ENCODE measurements around the gene PTK6. TPM values are rescaled to one million over a fixed set of nuclear protein-coding genes. Genes with fewer than 3 reads are reported as not detected.
A peak's percentile ranks its signal among the peaks of the same experiment; 100 is the strongest.

PTK6 gene
- total RNA-seq, 1 donor from 2014 or later = 0.49 TPM

DNA sequence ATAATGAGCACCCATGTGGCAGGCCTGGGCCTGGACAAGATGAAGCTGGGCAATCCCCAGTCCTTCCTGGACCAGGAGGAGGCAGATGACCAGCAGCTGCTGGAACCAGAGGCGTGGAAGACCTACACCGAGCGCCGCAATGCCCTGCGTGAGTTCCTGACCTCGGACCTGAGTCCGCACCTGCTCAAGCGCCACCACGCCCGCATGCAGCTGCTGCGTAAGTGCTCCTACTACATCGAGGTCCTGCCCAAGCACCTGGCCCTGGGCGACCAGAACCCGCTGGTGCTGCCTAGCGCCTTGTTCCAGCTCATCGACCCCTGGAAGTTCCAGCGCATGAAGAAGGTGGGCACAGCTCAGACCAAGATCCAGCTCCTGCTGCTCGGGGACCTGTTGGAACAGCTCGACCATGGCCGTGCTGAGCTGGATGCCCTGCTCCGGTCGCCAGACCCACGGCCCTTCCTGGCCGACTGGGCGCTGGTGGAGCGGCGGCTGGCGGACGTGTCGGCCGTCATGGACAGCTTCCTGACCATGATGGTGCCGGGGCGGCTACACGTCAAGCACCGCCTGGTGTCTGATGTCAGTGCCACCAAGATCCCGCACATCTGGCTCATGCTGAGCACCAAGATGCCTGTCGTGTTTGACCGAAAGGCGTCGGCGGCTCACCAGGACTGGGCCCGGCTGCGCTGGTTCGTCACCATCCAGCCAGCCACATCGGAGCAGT, 18.6 kb upstream of the PTK6 start:
- no peaks in the 10 kb centered on the region for H3K9me3 Mint-ChIP-seq
- no peak overlapping the region for H3K4me3 Mint-ChIP-seq
- no peaks in the 10 kb centered on the region for H3K27me3 Mint-ChIP-seq
- peaks cover 15% of the 10 kb centered on the region for H3K36me3 Mint-ChIP-seq (ENCODE audit: low read depth)
- TF ChIP-seq, protein P1, sequence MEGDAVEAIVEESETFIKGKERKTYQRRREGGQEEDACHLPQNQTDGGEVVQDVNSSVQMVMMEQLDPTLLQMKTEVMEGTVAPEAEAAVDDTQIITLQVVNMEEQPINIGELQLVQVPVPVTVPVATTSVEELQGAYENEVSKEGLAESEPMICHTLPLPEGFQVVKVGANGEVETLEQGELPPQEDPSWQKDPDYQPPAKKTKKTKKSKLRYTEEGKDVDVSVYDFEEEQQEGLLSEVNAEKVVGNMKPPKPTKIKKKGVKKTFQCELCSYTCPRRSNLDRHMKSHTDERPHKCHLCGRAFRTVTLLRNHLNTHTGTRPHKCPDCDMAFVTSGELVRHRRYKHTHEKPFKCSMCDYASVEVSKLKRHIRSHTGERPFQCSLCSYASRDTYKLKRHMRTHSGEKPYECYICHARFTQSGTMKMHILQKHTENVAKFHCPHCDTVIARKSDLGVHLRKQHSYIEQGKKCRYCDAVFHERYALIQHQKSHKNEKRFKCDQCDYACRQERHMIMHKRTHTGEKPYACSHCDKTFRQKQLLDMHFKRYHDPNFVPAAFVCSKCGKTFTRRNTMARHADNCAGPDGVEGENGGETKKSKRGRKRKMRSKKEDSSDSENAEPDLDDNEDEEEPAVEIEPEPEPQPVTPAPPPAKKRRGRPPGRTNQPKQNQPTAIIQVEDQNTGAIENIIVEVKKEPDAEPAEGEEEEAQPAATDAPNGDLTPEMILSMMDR (IDR thresholded peaks at IDR 0.05) = no peak
- ChIA-PET POLR2A (interaction anchor here (0.9 to 1.4 kb wide), 2 partner anchors 9 to 11 kb away, joined by 5 read pairs; no protein-coding TSS in a partner anchor), CTCF (no interaction called here)
- ATAC-seq (ENCODE audit: low read depth) (no peak), DNase-seq (no peak)
- H3K27ac Mint-ChIP-seq = no peak overlapping the region
- H3K4me1 Mint-ChIP-seq = peaks cover 38% of the 10 kb centered on the region
- intact Hi-C loops (cut with micrococcal nuclease) = no loop called here

GRCh38 chr20:63554361-63555278, 17.4 kb upstream of the PTK6 start:
- TF ChIP-seq, protein P1 (IDR thresholded peaks at IDR 0.05) = no peak
- peaks cover 8% of the 10 kb centered on the region for H3K36me3 Mint-ChIP-seq (ENCODE audit: low read depth)
- H3K27ac Mint-ChIP-seq = peak overlapping the region; percentile 83
- H3K27me3 Mint-ChIP-seq = no peaks in the 10 kb centered on the region
- intact Hi-C loops (cut with micrococcal nuclease) = loop anchor here (1.0 to 5.0 kb wide), 4 partner anchors 13 to 403 kb away; partner anchors contain the start of genes HELZ2, LIME1, SLC2A4RG and UCKL1
- H3K9me3 Mint-ChIP-seq = no peaks in the 10 kb centered on the region
- peak; percentile 9 for ATAC-seq (ENCODE audit: low read depth)
- H3K4me3 Mint-ChIP-seq = peak overlapping the region; percentile 84
- peaks cover 41% of the 10 kb centered on the region for H3K4me1 Mint-ChIP-seq
- CTCF ChIA-PET = interaction anchor here (0.7 kb wide), 1 partner anchor 17 kb away, joined by 3 read pairs; the partner anchor contains the start of gene PTK6
- POLR2A ChIA-PET = interaction anchor here (1.0 to 4.6 kb wide), 12 partner anchors 8 to 153 kb away, joined by 3 to 42 read pairs (median 6); partner anchors contain the start of genes ARFRP1, HELZ2, PTK6 and TNFRSF6B
- peak; percentile 59 for DNase-seq

DNA sequence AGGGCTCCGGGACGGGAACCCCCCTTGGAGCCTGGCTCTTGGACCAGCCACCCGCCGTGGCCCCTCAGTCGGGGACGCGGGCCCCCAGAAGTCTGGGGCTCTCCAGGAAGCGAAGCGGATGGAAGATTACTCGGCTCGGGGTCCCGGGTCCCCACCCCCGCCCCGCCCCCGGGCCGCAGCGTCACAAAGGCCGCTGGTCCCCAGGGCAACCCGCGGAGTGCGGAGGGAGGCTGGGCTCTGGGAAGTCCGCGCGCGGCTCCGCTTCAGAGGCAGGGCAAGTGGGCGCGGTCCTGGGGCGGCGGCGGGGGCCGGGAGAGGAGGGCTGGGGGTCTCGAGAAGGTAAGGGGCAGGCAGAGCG, 16.7 kb upstream of the PTK6 start, which contains the start of gene FNDC11:
Gene FNDC11, plus strand, starts transcription at position 227 of the 358 bp plus-strand sequence. CDS start 1,505 bp downstream, outside the sequence.
- ATAC-seq (ENCODE audit: low read depth) = peak; percentile 29
- H3K27me3 Mint-ChIP-seq = no peaks in the 10 kb centered on the region
- intact Hi-C loops (cut with micrococcal nuclease) = loop anchor here (1.0 to 5.0 kb wide), 8 partner anchors 13 to 403 kb away; partner anchors contain the start of genes GMEB2, HELZ2, LIME1 and PPDPF
- H3K27ac Mint-ChIP-seq = peak within 1 kb of the TSS; percentile 83
- CTCF ChIA-PET = no interaction called here
- peak; percentile 70 for DNase-seq
- H3K36me3 Mint-ChIP-seq (ENCODE audit: low read depth) = peaks cover 5% of the 10 kb centered on the region
- peaks cover 46% of the 10 kb centered on the region for H3K4me1 Mint-ChIP-seq
- POLR2A ChIA-PET = interaction anchor here (1.0 to 4.6 kb wide), 12 partner anchors 9 to 154 kb away, joined by 3 to 42 read pairs (median 6); partner anchors contain the start of genes ARFRP1, HELZ2, PTK6 and TNFRSF6B
- TF ChIP-seq, protein P1 (IDR thresholded peaks at IDR 0.05) = no peak
- no peaks in the 10 kb centered on the region for H3K9me3 Mint-ChIP-seq
- peak within 1 kb of the TSS; percentile 84 for H3K4me3 Mint-ChIP-seq

DNA sequence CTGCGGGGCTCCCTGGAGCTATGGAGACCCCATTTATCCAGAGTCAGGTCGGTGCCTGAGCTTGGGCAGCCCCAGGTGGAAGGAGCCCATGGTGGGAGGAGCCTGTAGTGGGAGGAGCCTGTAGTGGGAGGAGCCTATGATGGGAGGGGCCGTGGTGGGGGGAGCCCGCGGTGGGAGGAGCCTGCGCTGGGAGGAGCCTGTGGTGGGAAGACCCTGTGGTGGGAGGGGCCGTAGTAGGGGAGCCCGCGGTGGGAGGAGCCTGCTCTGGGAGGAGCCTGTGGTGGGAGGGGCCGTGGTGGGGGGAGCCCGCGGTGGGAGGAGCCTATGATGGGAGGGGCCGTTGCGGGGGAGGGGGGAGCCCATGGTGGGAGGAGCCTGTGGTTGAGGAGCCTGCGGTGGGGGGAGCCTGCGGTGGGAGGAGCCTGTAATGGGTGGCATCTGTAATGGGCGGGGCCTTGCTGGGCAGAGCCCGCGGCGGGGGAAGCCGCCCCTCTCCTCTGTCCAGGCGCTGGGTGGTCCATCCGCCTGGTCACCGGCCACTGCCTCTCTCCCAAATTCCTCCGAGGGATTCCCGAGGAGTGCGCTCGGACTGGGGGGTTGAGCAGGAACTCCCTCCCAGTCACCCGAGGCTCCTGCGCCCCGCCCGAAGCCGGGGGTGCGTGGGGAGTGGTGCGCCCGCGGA, 16.2 kb upstream of the PTK6 start:
- CTCF ChIA-PET = interaction anchor here (1.0 kb wide), 2 partner anchors 14 to 89 kb away, joined by 3 to 4 read pairs; no protein-coding TSS in a partner anchor
- TF ChIP-seq, protein P1 (IDR thresholded peaks at IDR 0.05) = no peak
- peak; percentile 86 for DNase-seq
- peak overlapping the region; percentile 84 for H3K4me3 Mint-ChIP-seq
- H3K27me3 Mint-ChIP-seq = no peaks in the 10 kb centered on the region
- intact Hi-C loops (cut with micrococcal nuclease) = loop anchor here (1.0 to 5.0 kb wide), 6 partner anchors 15 to 404 kb away; partner anchors contain the start of genes GMEB2, LIME1, PPDPF and SLC2A4RG
- H3K36me3 Mint-ChIP-seq (ENCODE audit: low read depth) = peaks cover 2% of the 10 kb centered on the region
- peaks cover 50% of the 10 kb centered on the region for H3K4me1 Mint-ChIP-seq
- H3K9me3 Mint-ChIP-seq = no peaks in the 10 kb centered on the region
- POLR2A ChIA-PET = interaction anchor here (0.6 to 4.6 kb wide), 18 partner anchors 8 to 427 kb away, joined by 3 to 42 read pairs (median 5); partner anchors contain the start of genes GMEB2, HELZ2, PPDPF and PRPF6
- peak; percentile 78 for ATAC-seq (ENCODE audit: low read depth)
- peak overlapping the region; percentile 82 for H3K27ac Mint-ChIP-seq
